Gastroesophageal sphincter (tissue), 4 donors: ENCODE data around the gene TULP1. TPM values are rescaled to one million over a fixed set of nuclear protein-coding genes. Genes with fewer than 3 reads are reported as not detected.

Experiments used
- ATAC-seq: fragments of 150-250 bp; one replicate; pipeline ENCODE4 v1.9.1; 2016; ENCODE audit warnings: mild to moderate bottlenecking, moderate library complexity
- H3K27ac ChIP-seq, 4 donors: fragments of 200-600 bp; sonication (generic) in 3 of 4; 1 replicate in 3 of 4; 2 replicates in 1 of 4; pipeline ENCODE4 v1.5.1; 2016 to 2019
- H3K27me3 ChIP-seq: fragments of 200-600 bp; sonication (generic); one replicate; pipeline ENCODE4 v1.5.1; 2019
- H3K36me3 ChIP-seq, 2 donors: fragments of 200-600 bp; sonication (generic); one replicate each; pipeline ENCODE4 v1.5.1; 2019; ENCODE audit warnings: control low read depth in 1 of 2
- H3K4me1 ChIP-seq, 3 donors: fragments of 200-600 bp; sonication (generic); 1 replicate in 2 of 3; 2 replicates in 1 of 3; pipeline ENCODE4 v1.5.1; 2016 to 2019; ENCODE audit warnings: control low read depth in 2 of 3
- H3K4me3 ChIP-seq, 2 donors: fragments of 200-600 bp; sonication (generic); one replicate each; pipeline ENCODE4 v1.5.1; 2019; ENCODE audit warnings: mild to moderate bottlenecking in 1 of 2, moderate library complexity in 1 of 2
- H3K9me3 ChIP-seq, 3 donors: fragments of 200-600 bp; sonication (generic); one replicate each; pipeline ENCODE4 v1.5.1; 2017 to 2019; ENCODE audit warnings: control low read depth in 2 of 3
- EP300 ChIP-seq: sonication (generic); formaldehyde crosslinking; IDR thresholded peaks from one replicate; pipeline ENCODE4 v1.6.1; 2017; ENCODE audit warnings: antibody characterized with exemption, mild to moderate bottlenecking
- POLR2A ChIP-seq, 2 donors: fragments of 450-650 bp; IDR thresholded peaks; one replicate each; pipeline ENCODE4 v1.6.1; 2017; ENCODE audit warnings: antibody characterized with exemption in 2 of 2, mild to moderate bottlenecking in 2 of 2, moderate library complexity in 1 of 2
- POLR2AphosphoS5 ChIP-seq: sonication (generic); formaldehyde crosslinking; IDR thresholded peaks from one replicate; pipeline ENCODE4 v1.6.1; 2017; ENCODE audit warnings: antibody characterized with exemption
- WGBS, 2 donors: methylation state at CpG; one replicate each; pipeline ENCODE4 v1.1.5; 2018; ENCODE audit warnings: low coverage in 1 of 2; 5-methylcytosine and 5-hydroxymethylcytosine counted together
- total RNA-seq, 4 donors: library from RNA; depleted of rRNA; stranded (reverse); fragments of >200 nt; gene quantifications; one replicate each; pipeline ENCODE4 v1.1.0, GENCODE V29; 2016
- TF ChIP-seq, protein P1 (sequence below), 4 experiments: fragments of 200-600 bp in 2 of 4; fragments of 450-650 bp in 2 of 4; sonication (generic) in 1 of 4; IDR thresholded peaks; one replicate each; pipeline ENCODE4 v1.5.1; 2017 to 2019; ENCODE audit warnings: antibody characterized with exemption in 4 of 4, mild to moderate bottlenecking in 2 of 4, moderate library complexity in 2 of 4

TULP1 gene
- total RNA-seq, 4 donors from 2014 or later: 0.89 TPM; not detected in 3

GRCh38 chr6:35457907-35458306 lies 54.8 kb downstream of the TULP1 start:
- ATAC-seq: no peak
- Histone ChIP-seq H3K36me3 (peaks cover 0 to 69% of the 10 kb centered on the region in 2 donors), H3K4me1 (peaks cover 0 to 20% (median 3%) of the 10 kb centered on the region in 3 donors), H3K27ac (no peak overlapping the region), H3K4me3 (no peak overlapping the region), H3K27me3 (no peaks in the 10 kb centered on the region), H3K9me3 (no peaks in the 10 kb centered on the region)
- WGBS, 2 donors: 79 to 94% methylated on average over 3 to 4 of the region's 4 CpGs
- TF ChIP-seq, protein P1, sequence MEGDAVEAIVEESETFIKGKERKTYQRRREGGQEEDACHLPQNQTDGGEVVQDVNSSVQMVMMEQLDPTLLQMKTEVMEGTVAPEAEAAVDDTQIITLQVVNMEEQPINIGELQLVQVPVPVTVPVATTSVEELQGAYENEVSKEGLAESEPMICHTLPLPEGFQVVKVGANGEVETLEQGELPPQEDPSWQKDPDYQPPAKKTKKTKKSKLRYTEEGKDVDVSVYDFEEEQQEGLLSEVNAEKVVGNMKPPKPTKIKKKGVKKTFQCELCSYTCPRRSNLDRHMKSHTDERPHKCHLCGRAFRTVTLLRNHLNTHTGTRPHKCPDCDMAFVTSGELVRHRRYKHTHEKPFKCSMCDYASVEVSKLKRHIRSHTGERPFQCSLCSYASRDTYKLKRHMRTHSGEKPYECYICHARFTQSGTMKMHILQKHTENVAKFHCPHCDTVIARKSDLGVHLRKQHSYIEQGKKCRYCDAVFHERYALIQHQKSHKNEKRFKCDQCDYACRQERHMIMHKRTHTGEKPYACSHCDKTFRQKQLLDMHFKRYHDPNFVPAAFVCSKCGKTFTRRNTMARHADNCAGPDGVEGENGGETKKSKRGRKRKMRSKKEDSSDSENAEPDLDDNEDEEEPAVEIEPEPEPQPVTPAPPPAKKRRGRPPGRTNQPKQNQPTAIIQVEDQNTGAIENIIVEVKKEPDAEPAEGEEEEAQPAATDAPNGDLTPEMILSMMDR (IDR thresholded peaks at IDR 0.05): no peak
- TF ChIP-seq EP300 (no peak), POLR2AphosphoS5 (no peak), POLR2A (IDR thresholded peaks at IDR 0.05) (no peak)

DNA sequence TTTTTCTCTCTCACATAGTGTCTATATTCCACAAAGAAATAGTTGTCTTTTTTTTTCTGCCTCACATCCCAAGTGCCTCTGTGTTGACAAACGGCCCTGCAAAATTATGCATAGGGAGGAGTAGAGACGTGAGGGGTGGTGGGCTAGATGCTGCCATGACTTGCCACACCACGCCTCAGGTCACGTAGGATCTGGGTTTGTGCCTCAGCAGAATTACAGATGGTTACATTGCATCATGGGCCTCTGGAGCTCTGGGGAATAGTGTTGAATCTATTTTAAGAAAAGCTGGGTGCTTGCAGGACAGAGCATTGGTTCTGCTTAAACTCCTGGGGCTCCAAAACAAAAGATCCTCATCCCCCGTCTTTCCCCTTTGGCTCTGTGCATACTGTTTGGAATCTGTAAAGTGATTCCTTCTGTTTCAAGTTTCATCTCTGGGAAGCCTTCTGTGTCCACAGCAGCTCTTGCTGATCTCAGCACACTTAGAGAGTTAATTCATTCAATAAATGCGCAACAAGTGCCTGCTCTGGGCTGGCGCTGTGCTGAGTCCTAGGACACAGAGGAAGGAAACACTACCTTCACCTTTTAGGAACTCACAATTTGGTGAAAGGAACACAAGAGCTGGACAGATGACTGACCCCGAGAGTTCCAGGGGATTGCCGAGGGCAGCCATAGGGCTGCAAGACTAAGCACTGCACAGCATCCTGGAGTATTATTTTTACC lies 58.1 kb downstream of the TULP1 start:
- peaks cover 0 to 39% (median 3%) of the 10 kb centered on the region in 3 donors for H3K4me1 ChIP-seq
- no peak for ATAC-seq
- H3K36me3 ChIP-seq: peaks cover 0 to 41% of the 10 kb centered on the region in 2 donors
- no peaks in the 10 kb centered on the region for H3K9me3 ChIP-seq
- H3K27ac ChIP-seq: no peak overlapping the region
- TF ChIP-seq, protein P1 (IDR thresholded peaks at IDR 0.05): no peak
- no peak for TF ChIP-seq POLR2AphosphoS5
- no peak for TF ChIP-seq EP300
- no peak for TF ChIP-seq POLR2A (IDR thresholded peaks at IDR 0.05)
- 75 to 86% methylated on average over 2 to 8 of the region's 9 CpGs for WGBS, 2 donors
- no peaks in the 10 kb centered on the region for H3K27me3 ChIP-seq
- H3K4me3 ChIP-seq: no peak overlapping the region

DNA sequence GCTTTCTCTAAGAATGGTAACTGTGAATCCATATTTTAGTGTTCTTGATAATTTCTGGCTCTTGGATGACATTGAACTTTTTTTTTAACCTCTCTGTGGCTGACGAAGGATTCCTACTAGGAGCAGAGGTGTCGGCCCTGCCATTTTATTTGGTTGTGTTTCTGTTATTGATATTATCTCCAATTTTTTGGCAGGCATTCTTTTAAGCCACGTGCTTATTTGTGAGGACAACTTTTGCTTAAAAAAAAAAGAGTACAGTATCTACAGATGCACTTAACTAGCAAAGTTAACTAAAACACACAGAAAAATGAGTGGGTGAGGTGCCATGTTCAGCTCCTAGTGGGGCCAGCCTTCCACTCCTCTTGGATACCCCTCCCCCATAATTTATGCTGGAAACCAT lies 59.5 kb downstream of the TULP1 start:
- Histone ChIP-seq H3K36me3 (peaks cover 0 to 29% of the 10 kb centered on the region in 2 donors), H3K4me1 (peaks cover 0 to 44% (median 3%) of the 10 kb centered on the region in 3 donors), H3K9me3 (no peaks in the 10 kb centered on the region), H3K27ac (peak overlapping the region in 1 of 4 donors; percentile 84), H3K4me3 (peak overlapping the region in 1 of 2 donors; percentile 80), H3K27me3 (no peaks in the 10 kb centered on the region)
- no peak for ATAC-seq
- no peak for TF ChIP-seq POLR2AphosphoS5
- TF ChIP-seq, protein P1 (IDR thresholded peaks at IDR 0.05): no peak
- WGBS, 2 donors: 17 to 45% methylated on average over 3 of the region's 3 CpGs

DNA sequence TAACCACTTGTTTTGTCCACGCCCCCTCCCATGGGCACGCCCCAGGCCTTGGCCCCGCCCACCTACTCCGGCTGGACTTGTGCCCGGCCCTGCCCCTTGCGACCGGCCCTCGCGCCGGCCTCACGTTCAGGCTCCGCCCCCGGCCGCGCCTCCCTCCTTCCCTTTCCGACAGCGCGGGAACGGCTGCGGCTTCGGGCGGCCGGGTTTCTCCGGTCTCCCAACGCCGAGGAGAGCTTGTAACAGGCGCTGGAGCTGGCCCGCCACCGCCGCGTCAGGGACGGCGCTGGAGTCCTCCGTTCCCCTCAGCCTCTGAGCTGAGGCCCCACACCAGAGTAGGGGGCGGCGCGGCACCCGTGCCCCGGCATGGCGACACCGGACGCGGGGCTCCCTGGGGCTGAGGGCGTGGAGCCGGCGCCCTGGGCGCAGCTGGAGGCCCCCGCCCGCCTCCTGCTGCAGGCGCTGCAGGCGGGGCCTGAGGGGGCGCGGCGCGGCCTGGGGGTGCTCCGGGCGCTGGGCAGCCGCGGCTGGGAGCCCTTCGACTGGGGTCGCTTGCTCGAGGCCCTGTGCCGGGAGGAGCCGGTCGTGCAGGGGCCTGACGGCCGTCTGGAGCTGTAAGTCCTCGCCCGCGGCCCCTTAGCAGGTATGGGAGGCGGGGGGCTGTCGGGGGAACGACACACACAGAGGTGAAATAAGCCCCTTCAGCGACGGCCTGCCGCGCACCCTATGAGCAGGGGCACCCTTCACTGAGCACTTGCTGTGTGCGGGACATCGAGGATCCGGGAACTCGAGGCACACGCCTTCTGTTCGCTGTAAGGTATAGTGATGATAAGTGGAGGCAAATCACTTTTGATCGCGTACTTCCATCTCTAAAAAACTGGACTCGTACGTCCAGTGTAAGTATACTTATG lies 60.3 kb downstream of the TULP1 start, which contains the start of gene FANCE:
Gene FANCE, plus strand, starts transcription at position 156 of the 908 bp plus-strand sequence. Its CDS starts 208 bp downstream, at position 364.
- H3K4me1 ChIP-seq: peaks cover 0 to 44% (median 3%) of the 10 kb centered on the region in 3 donors
- no peaks in the 10 kb centered on the region for H3K9me3 ChIP-seq
- H3K4me3 ChIP-seq: peak within 1 kb of the TSS; percentile 51 to 80
- no peaks in the 10 kb centered on the region for H3K27me3 ChIP-seq
- peaks cover 0 to 21% of the 10 kb centered on the region in 2 donors for H3K36me3 ChIP-seq
- 0 to 3% methylated on average over 1 to 16 of the region's 87 CpGs for WGBS, 2 donors
- peak within 1 kb of the TSS in 3 of 4 donors; percentile 75 to 84 (median 84) for H3K27ac ChIP-seq
- ATAC-seq: peak; percentile 97
- TF ChIP-seq EP300: no peak
- TF ChIP-seq, protein P1 (IDR thresholded peaks at IDR 0.05): peak in 2 of 4 experiments; percentile 10 to 16
- TF ChIP-seq POLR2A (IDR thresholded peaks at IDR 0.05): no peak
- TF ChIP-seq POLR2AphosphoS5: peak; percentile 53
